Stimulated activated CD8-positive, alpha-beta memory T cell treated with anti-CD3 and anti-CD28 coated beads, Interleukin-2, amount 100 ng/mL, for 1 hour (primary cell): Measurements from ENCODE around the gene CNFN.

ENCODE experiments used
- DNase-seq, 2 donors: peaks; one replicate each; pipeline ENCODE4 v3.0.0-alpha.2; 2020; ENCODE audit warnings: low read depth in 2 of 2

CNFN gene

GRCh38 chr19:42375415-42376176 is 14.5 kb downstream of the CNFN start:
- no peak for DNase-seq

- DNase-seq: no peak
Observed at GRCh38 chr19:42374826-42375376, 15.2 kb downstream of the CNFN start.

DNA sequence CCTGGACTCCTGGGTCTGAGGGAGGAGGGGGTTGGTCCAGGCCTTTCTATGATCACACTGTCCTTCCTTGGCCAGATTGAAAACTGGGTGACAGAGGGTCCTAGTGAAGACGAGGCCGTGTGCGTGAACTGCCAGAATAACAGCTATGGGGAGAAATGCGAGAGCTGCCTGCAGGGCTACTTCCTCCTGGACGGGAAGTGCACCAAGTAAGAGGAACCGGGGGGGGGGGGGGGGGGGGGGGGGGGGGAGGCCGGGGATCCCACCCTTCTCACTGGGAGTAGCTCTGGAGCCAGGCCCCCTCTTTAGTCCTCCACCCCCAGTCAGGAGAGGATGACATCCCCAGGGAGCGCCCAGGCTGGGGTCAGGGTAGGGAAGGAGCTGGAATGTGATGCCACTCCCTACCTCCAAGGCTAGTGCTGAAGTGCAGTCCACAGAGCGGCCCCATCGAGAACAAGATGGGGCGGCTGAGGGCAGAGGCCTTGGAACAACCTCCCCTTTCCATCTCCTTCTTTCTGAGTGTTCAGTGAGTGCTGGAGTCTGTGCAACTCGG is 19.4 kb downstream of the CNFN start:
- no peak for DNase-seq

- DNase-seq: no peak
Observed at GRCh38 chr19:42370068-42370520, 20.0 kb downstream of the CNFN start.

GRCh38 chr19:42369433-42370067 is 20.5 kb downstream of the CNFN start:
- no peak for DNase-seq

DNA sequence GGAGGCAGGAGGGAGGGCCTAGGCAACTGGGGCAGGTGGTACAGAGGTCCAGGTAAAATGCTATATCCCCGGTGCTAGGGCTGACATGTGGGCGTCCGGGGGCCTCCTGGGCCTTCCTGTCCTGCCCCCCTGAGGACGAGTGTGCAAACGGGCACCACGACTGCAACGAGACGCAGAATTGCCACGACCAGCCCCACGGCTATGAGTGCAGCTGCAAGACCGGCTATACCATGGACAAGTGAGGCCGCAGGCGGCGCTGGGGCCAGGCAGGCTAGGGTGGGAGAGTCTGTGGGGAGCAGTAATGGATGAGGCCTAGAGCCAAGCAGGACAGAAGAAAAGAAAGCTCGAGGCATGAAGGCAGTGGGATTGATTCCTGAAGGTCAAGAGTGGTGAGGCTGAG is 21.3 kb downstream of the CNFN start:
- no peak for DNase-seq

DNA sequence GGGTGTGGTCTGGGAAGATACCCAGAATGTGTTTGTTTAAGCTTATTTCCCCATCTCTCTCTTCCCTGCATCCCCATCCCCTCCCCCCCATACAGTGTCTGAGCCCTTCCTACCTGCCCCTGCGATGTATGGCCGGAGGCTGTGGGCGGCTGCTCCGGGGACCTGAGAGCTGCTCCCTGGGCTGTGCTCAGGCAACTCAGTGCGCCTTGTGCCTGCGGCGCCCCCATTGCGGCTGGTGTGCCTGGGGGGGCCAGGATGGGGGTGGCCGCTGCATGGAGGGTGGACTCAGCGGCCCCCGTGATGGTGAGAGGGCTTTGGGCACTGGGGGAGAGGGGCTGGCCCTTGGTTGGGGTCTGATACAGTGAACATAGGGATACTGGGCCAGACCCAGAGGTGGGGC is 21.7 kb downstream of the CNFN start:
- no peak for DNase-seq

GRCh38 chr19:42367929-42368328 is 22.2 kb downstream of the CNFN start:
- DNase-seq: no peak

DNA sequence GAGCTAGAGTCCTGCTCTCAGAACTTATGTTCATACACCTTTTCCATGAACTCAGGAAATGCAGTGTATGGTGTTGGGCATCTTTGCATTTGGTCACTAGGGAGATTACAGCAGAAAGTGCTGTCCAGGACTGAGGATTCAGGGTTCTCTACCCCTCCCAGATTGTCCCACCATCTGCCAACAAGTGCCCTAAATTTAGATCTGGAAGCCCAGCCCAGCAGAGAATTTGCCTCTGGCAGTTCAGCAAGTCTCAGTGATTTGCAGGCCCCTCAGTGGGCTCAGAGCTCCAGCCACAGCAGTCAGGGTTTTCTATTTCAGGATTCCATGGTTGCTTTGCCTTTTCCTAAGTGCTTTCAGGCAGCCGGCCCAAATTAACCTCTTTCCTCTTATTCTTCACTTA is 23.4 kb downstream of the CNFN start:
- no peak for DNase-seq

GRCh38 chr19:42363614-42364346 is 26.3 kb downstream of the CNFN start:
- DNase-seq: no peak

DNA sequence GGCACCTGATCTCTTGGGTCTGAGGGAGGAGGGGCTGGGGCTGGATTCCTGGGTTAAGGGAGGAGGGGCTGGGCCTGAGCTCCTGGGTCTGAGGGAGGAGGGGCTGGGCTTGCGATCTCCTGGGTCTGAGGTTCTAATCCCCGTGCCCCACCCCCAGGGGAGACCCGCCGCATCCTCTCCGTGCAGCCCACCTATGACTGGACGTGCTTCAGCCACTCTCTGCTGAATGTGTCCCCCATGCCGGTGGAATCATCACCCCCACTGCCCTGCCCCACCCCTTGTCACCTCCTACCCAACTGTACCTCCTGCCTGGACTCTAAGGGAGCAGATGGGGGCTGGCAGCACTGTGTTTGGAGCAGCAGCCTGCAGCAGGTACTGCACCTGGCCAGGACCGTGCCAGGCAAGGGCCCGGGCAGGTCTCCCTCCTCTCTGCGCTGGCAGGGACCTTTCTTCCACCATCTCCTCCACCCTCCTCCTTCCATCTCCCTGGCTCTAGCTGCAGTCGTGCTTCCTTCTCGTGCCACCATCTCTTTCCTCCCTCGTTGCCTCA is 27.1 kb downstream of the CNFN start:
- DNase-seq: no peak

DNA sequence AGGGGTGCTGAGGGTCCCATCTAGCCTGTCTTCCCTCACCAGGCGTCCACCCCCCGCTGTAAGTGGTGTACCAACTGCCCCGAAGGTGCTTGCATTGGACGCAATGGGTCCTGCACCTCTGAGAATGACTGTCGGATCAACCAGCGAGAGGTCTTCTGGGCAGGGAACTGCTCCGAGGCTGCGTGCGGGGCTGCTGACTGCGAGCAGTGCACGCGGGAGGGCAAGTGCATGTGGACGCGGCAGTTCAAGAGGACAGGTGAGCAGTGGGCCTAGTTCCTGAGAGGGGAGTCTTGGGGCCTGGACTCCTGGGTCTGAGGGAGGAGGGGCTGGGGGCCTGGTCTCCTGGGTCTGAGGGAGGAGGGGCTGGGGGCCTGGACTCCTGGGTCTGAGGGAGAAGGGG is 27.8 kb downstream of the CNFN start:
- DNase-seq: no peak

- DNase-seq: no peak
Observed at GRCh38 chr19:42361545-42361910, 28.6 kb downstream of the CNFN start.

DNA sequence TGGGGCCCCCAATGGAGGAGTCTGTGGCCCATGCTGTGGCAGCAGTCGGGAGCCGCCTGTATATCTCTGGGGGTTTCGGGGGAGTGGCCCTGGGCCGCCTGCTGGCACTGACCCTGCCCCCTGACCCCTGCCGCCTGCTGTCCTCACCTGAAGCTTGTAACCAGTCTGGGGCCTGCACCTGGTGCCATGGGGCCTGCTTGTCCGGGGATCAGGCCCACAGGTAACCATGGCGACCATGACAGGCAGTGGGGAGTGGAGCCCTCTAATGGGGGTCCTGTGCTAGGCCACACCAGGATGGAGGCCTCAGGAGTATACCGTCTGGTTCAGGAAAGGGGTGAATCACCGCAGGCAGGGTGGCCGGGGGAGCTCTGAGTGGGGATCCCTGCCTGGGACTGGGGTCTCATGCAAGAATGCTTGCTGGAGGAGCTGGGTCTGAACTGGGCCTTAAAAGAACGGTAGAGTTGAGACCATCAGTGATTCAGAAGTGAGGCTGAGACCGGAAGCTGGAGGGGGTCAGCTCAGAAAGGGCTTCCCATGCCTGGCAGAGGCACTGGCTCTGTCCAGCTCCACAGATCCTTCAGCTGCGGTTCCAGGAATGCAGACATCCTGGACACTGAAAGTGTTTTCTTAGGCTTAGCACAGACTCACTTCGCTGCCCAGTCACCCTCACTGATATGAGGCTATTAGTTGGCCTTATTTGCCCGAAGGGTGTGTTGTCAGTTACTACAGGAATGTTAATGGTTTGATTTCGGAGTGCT is 29.1 kb downstream of the CNFN start:
- no peak for DNase-seq

DNA sequence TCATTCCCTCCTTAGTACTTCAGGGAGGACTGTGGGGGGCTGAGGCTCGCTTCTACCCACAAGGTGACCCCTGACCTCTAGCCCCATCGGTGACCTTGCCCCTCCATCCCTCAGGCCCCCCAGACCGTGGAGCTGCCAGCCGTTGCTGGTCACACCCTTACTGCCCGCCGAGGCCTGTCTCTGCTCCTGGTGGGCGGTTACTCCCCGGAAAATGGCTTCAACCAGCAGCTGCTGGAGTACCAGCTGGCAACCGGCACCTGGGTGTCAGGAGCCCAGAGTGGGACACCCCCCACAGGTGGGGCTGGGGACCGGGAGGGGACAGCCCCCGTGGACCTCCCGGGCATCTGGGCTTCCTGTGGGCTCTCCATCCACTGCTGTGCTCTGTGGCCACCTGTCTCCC is 32.8 kb downstream of the CNFN start:
- no peak for DNase-seq

DNA sequence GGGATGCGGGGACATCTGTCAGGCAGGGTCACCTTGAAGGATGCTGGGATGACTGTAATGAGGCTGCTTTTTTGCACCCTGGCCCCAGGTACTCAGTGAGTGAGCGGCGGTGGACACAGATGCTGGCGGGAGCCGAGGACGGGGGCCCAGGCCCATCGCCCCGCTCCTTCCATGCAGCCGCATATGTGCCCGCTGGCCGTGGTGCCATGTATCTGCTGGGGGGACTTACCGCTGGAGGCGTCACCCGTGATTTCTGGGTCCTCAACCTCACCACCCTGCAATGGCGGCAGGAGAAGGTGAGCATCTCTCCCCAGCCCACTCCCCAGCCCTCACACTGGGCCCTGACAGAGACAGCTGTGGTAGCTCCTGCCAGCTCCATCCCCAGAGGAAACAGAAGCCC is 33.4 kb downstream of the CNFN start:
- DNase-seq: no peak

DNA sequence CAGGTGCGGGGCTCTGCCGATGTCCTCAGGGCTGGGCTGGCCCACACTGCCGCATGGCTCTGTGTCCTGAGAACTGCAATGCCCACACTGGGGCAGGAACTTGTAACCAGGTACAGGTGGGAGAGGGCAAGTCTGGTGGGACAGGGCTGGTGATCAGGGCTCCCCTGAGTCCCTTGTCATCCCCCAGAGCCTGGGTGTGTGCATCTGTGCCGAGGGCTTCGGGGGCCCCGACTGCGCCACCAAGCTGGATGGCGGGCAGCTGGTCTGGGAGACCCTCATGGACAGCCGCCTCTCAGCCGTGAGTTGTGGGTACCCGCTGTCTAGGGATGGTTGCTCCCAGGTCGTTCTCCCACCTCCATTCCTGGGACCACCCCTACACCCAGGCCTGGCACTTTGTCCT is 34.2 kb downstream of the CNFN start:
- DNase-seq: no peak

DNA sequence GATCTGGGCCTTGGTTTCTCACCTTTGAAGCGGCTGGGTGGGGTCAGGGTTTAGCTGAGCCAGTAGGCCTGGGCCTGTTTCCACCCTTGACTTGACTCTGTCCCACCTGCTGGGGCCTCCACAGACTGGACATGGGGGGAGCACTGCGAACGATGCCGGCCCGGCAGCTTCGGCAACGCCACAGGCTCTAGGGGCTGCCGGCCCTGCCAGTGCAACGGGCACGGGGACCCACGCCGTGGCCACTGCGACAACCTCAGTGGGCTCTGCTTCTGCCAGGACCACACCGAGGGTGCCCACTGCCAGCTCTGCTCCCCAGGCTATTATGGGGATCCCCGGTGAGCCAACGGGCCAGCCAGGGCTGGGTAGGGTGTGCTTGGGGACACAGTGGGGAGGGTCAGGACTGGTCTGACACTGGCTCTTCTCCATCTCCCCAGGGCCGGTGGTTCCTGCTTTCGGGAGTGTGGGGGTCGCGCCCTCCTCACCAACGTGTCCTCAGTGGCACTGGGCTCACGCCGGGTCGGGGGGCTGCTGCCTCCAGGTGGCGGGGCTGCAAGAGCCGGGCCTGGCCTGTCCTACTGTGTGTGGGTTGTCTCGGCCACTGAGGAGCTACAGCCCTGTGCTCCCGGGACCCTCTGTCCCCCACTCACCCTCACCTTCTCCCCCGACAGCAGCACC is 36.6 kb downstream of the CNFN start:
- DNase-seq: no peak

DNA sequence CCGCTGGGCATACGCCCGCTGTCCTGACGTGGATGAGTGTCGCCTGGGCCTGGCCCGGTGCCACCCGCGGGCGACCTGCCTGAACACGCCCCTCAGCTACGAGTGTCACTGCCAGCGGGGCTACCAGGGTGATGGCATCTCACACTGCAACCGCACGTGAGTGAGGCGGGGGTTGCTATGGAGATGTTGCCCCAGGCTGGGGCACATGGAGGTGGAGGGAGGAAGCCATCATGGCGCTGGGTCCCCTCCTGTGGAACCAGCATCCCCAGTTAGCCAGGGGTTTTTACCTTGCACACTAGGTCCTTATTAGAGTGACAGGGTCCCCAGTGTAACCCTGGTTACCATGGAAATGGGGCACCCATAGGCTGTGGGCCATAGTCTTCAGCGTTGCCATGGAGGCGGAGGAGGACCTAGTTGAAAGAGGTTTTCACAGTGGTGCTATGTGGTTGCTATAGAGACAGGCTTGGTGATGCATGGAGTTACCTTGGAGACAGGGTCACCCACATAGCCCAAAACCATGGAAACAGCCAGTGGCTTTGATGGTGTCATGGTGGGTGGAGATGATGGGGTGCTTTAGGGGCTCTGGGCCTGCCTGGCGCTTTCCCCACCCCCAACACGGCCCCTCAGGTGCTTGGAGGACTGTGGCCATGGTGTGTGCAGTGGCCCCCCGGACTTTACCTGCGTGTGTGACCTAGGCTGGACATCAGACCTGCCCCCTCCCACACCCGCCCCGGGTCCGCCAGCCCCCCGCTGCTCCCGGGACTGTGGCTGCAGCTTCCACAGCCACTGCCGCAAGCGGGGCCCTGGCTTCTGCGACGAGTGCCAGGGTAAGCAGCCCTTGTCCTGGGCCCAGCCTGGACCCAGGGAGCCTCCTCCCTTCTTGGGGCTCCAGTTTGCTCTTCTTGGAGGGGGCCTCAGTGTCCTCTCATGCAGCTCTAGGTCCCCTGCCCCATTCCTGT is 37.5 kb downstream of the CNFN start:
- no peak for DNase-seq
